Measurements from ENCODE around the gene OGFOD3.

DNA sequence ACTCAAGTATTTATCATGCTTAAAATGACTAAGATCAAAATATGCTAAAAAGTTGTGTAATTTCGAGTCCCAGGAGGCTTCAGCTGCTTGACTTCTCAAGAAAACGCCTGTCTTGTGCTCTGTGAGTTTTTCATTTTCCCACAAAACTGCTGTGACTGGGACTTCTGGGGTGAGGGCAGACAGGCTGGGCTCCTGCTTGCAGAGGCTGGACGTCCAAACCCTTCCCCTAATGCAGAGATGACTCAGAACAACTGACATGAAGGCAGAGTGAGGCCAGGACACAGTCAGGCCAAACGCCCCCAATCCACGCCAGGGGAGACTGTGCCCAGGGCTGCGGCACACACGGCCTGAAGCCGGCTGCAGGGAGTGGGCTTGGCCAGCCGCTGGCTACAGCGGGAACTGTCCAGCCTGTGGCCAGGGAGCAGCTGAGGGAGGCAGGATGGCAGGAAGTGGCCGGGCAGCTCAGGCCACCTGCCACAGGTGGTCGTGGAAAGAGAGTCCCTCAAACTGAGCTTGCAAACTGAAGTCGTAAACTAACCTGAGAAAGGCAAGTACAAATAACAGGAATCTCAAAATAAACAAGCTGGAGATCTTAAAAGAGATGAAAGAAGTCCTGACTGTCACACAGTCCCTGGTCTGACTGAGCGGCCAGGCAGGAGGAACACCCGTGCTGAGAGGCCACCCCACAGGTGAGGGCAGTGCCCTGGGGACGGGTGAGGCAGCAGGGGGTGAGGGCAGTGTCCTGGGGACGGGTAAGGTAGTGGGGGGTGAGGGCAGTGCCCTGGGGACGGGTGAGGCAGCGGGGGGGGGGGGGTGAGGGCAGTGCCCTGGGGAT is 21.6 kb downstream of the OGFOD3 start:
- no peak for TF ChIP-seq EZH2 (IDR thresholded peaks at IDR 0.05; ENCODE audit: borderline replicate concordance, low read depth, low read length, poor library complexity, severe bottlenecking)
- no peak for TF ChIP-seq CTCF (conservative IDR thresholded peaks at IDR 0.05; ENCODE audit: low read depth, low read length)

All from A673 (cell line).